Neutrophil (primary cell): ENCODE measurements around the gene VSIG4.
A peak's percentile ranks its signal among the peaks of the same experiment; 100 is the strongest.

ENCODE experiments used
- H3K27ac ChIP-seq: fragments of 200-600 bp; sonication (generic); 2 replicates; pipeline ENCODE4 v1.5.1; 2016; ENCODE audit warnings: mild to moderate bottlenecking, moderate library complexity
- H3K27me3 ChIP-seq: fragments of 200-600 bp; sonication (generic); 2 replicates; pipeline ENCODE4 v1.6.0; 2016; ENCODE audit warnings: mild to moderate bottlenecking
- H3K36me3 ChIP-seq: fragments of 200-600 bp; sonication (generic); 2 replicates; pipeline ENCODE4 v1.5.1; 2017
- H3K4me1 ChIP-seq, 2 experiments: fragments of 200-600 bp in 1 of 2; sonication (generic) in 1 of 2; 1 replicate in 1 of 2; 2 replicates in 1 of 2; pipeline versions ENCODE4 v1.5.1 to v1.6.1; 2013 to 2016; ENCODE audit warnings: low read depth in 1 of 2, low read length in 1 of 2, mild to moderate bottlenecking in 1 of 2, moderate library complexity in 1 of 2; ENCODE audit not compliant: control insufficient read depth in 1 of 2, insufficient read depth in 1 of 2
- H3K4me3 ChIP-seq, 2 experiments: fragments of 200-600 bp in 1 of 2; sonication (generic) in 1 of 2; 1 replicate in 1 of 2; 2 replicates in 1 of 2; pipeline ENCODE4 v1.5.1; 2013 to 2016; ENCODE audit warnings: low read depth in 1 of 2, low read length in 1 of 2, mild to moderate bottlenecking in 1 of 2, moderate library complexity in 1 of 2
- H3K9me3 ChIP-seq: fragments of 200-600 bp; sonication (generic); 2 replicates; pipeline ENCODE4 v1.5.1; 2016
- TF ChIP-seq, protein P1 (sequence below): fragments of 200-600 bp; sonication (generic); IDR thresholded peaks from 2 replicates; pipeline ENCODE4 v1.5.1; 2016; ENCODE audit warnings: antibody characterized with exemption

Gene VSIG4

DNA sequence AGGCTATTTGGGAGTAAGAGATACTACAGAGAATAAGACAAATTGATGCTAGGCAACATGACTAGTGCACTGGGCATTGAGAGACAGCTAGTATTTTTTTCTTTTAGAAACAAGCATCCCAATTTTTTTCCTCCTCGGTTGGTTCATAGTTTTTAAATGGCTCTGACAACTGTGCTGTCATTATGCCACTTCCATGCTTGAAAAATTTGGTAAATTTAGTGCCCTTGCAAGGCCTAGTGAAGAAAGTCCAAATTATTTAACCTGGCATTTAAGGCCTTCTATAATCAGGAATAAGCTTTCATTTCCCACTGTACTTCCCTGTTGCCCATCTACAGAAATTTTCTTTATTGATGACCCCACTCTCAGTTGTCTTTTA is 15.8 kb downstream of the VSIG4 start:
- peaks cover 16% of the 10 kb centered on the region for H3K36me3 ChIP-seq

DNA sequence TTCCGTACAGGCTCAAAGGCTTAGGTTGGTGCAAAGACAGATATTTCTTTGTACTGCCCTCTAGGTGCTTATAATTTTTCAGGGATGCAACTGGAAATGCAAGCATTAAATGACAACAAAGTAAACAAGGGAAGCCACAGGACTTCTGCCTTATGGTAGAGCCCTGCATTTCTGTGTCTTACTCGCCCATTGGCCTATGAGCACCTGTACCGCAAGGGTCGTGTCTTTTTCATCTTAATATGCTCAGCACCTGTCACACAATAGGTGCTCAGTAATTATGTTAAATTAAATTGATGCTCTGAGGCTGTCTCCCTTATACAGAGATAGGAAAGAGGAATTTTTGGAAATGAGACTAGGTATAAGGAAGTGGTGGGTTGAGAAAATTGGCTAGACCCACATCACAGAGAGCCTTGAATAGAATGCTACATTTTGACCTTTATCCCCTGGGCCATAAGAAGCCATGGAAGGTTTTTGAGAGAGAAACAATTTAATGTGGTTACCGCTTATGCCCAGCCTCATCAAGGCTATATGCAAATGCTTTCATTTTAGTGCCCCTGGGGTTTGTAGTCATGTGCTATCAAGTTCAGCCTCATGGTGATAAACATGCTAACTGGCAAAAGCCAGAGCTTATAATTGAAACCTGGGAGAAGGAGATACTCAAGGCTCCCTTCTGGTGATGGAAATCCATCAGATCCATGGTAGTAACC is 16.3 kb downstream of the VSIG4 start:
- Histone ChIP-seq H3K27me3 (no peaks in the 10 kb centered on the region), H3K4me1 (peaks cover 41 to 66% of the 10 kb centered on the region in 2 experiments)

More for the DNA sequence above, 15.8 kb downstream of the VSIG4 start:
- Histone ChIP-seq H3K9me3 (no peaks in the 10 kb centered on the region), H3K4me3 (no peak overlapping the region), H3K4me1 (peaks cover 41 to 66% of the 10 kb centered on the region in 2 experiments), H3K27ac (no peak overlapping the region), H3K27me3 (no peaks in the 10 kb centered on the region)
- TF ChIP-seq, protein P1, sequence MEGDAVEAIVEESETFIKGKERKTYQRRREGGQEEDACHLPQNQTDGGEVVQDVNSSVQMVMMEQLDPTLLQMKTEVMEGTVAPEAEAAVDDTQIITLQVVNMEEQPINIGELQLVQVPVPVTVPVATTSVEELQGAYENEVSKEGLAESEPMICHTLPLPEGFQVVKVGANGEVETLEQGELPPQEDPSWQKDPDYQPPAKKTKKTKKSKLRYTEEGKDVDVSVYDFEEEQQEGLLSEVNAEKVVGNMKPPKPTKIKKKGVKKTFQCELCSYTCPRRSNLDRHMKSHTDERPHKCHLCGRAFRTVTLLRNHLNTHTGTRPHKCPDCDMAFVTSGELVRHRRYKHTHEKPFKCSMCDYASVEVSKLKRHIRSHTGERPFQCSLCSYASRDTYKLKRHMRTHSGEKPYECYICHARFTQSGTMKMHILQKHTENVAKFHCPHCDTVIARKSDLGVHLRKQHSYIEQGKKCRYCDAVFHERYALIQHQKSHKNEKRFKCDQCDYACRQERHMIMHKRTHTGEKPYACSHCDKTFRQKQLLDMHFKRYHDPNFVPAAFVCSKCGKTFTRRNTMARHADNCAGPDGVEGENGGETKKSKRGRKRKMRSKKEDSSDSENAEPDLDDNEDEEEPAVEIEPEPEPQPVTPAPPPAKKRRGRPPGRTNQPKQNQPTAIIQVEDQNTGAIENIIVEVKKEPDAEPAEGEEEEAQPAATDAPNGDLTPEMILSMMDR, result no peak

DNA sequence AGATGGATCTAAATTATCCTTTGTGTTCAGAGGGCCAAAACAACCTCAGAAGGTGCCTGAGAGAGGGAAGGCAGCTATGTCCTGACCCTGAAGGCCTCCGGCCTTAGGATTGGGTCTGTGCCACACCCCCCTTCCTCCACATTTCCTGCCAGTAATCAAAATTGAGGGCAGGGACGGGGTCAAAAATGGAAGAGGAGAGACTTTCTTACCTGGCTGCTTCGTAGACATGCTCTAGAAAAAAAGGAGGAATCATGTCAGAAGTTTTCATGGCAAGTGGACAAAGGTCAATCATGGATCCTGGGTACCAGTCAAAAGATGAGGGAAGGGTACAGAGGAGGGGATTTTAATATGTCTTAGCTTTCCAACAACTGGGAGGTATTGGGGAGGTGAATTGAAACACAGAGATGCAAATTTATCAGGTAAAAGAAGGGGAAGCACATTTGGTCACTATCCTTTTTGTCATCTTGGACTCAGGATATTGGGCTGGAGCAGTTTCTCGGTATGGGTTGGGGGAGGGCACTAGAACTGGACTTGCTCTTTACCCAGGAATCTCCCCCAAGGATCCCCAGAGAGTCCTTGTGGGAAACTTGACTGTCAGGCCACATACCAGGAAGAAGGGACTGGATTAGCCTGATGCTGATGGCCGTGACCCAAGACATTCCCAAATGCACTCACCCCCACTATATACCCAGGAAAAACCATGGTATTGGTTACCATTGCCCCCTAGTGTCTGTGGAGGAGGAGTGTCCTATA is 17.1 kb downstream of the VSIG4 start:
- no peaks in the 10 kb centered on the region for H3K27me3 ChIP-seq
- TF ChIP-seq, protein P1, result peak; percentile 8
- peaks cover 29% of the 10 kb centered on the region for H3K36me3 ChIP-seq
- H3K9me3 ChIP-seq, result no peaks in the 10 kb centered on the region
- H3K4me1 ChIP-seq, result peaks cover 41 to 72% of the 10 kb centered on the region in 2 experiments
- H3K27ac ChIP-seq, result peak overlapping the region; percentile 99
- peak overlapping the region in 1 of 2 experiments; percentile 8 for H3K4me3 ChIP-seq

More for the DNA sequence above, 16.3 kb downstream of the VSIG4 start:
- TF ChIP-seq, protein P1, result no peak
- Histone ChIP-seq H3K4me3 (no peak overlapping the region), H3K9me3 (no peaks in the 10 kb centered on the region), H3K36me3 (peaks cover 22% of the 10 kb centered on the region), H3K27ac (peak overlapping the region; percentile 99)

DNA sequence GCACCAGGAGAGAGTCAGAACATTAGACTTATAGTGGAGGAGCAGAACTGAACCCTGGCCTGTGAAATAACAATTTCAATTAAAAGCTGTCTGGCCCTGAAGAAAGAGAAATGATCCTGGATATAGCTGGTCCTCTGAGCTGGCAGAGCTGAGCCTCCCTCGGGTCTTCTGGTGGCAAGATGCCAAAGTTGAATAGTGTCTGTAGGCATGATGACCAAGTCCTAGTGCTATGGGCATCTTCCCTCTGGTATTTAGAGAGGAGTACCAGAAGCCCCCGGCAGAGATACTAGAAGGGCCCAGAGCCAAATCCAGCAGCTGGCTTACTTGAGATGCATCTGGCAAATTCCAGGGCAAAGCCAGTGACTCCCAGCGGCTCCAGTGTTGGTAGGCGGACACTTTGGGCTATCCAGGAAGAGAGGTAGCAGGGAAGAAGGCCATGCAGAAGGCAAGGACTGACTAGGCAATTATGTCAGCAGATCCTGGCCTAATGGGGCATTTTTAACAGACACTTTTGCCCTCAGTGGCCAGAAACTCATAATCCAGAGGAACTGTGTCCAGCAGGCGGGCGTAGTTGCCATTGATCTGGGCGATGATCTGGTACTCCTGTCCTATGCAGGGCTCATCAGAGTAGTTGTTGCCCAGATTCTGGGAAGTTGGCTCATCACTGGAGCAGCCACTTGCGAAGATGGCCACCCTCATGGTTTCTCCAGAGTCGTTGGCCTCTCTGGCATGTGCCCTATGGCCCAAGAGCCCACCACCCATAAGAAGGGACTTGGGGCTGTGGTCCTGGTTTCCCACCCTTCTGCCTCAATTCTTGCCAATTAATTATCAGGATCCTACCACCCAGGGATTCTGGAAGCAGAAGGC is 17.9 kb downstream of the VSIG4 start:
- TF ChIP-seq, protein P1, result no peak
- Histone ChIP-seq H3K36me3 (peaks cover 35% of the 10 kb centered on the region), H3K4me1 (peaks cover 41 to 80% of the 10 kb centered on the region in 2 experiments), H3K27ac (peak overlapping the region; percentile 99), H3K27me3 (no peaks in the 10 kb centered on the region), H3K9me3 (no peaks in the 10 kb centered on the region), H3K4me3 (peak overlapping the region; percentile 31 to 75)

DNA sequence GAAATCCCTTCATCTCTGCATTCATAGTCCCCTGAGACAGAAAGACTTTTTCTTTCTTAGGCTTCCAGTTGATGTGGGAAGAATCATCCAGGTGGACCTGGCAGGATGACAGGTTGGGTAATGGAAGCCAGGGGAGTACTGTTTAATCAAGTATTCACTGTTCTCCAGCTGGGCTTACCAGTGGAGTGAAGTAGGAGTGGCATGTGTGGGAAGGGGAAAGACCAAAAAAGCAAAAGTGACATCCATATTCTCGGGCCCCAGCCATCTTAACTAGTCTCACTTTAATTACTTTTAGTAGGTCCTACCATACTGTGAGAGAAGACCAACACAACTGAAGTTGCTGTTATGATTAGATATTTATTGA is 18.5 kb downstream of the VSIG4 start:
- H3K9me3 ChIP-seq, result no peaks in the 10 kb centered on the region
- TF ChIP-seq, protein P1, result no peak
- peak overlapping the region; percentile 99 for H3K27ac ChIP-seq
- no peaks in the 10 kb centered on the region for H3K27me3 ChIP-seq
- peaks cover 41 to 86% of the 10 kb centered on the region in 2 experiments for H3K4me1 ChIP-seq
- peaks cover 35% of the 10 kb centered on the region for H3K36me3 ChIP-seq
- H3K4me3 ChIP-seq, result peak overlapping the region; percentile 75 to 88
